AG04449 (cell line): ENCODE data around the gene SDK1.
"Not testable (repeated sequence)": the region's sequence is repeated elsewhere in the genome, so short reads cannot be mapped to it uniquely, and the experiment has no call there.

Experiments
- CTCF ChIA-PET: fragments of 350-600 bp; formaldehyde crosslinking; extraction: SDS; loops from one replicate; lab custom pipeline; 2021; ENCODE audit warnings: antibody characterized with exemption; lab: Yijun Ruan, JAX
- POLR2A ChIA-PET: fragments of 400-600, 350-600 bp; formaldehyde crosslinking; extraction: SDS; loops from one replicate; lab custom pipeline; 2020; ENCODE audit warnings: antibody characterized with exemption, inconsistent platforms; lab: Yijun Ruan, JAX
- DNase-seq: peaks from one replicate; pipeline ENCODE4 v3.0.0-alpha.2; 2010; ENCODE audit warnings: low read depth, low spot score
- H3K4me3 ChIP-seq: 2 replicates; pipeline ENCODE4 v1.5.1; 2011; ENCODE audit warnings: low read depth, mild to moderate bottlenecking, control low read depth, low read length
- CTCF ChIP-seq: IDR thresholded peaks from one replicate; pipeline ENCODE4 v1.5.1; 2011; ENCODE audit warnings: mild to moderate bottlenecking, moderate library complexity, low read length, control low read depth, inconsistent platforms; ENCODE audit not compliant: insufficient read depth; ENCODE audit errors: missing control alignments

Gene SDK1

GRCh38 chr7:4255336-4255735, 954.3 kb downstream of the SDK1 start:
- ChIA-PET POLR2A (no interaction called here), CTCF (no interaction called here)
- TF ChIP-seq CTCF, result no peak
- H3K4me3 ChIP-seq, result no peak overlapping the region
- DNase-seq, result no peak

- ChIA-PET CTCF (no interaction called here), POLR2A (no interaction called here)
- DNase-seq, result no peak
- no peak for TF ChIP-seq CTCF
- no peak overlapping the region for H3K4me3 ChIP-seq
Measured at GRCh38 chr7:4256286-4256685, 955.2 kb downstream of the SDK1 start.

GRCh38 chr7:4257146-4258111, 956.4 kb downstream of the SDK1 start:
- H3K4me3 ChIP-seq, result no peak overlapping the region
- ChIA-PET CTCF (no interaction called here), POLR2A (no interaction called here)
- no peak for TF ChIP-seq CTCF
- DNase-seq, result no peak

GRCh38 chr7:4260116-4260515, 959.1 kb downstream of the SDK1 start:
- H3K4me3 ChIP-seq, CTCF ChIA-PET, POLR2A ChIA-PET, DNase-seq: not testable (repeated sequence)

GRCh38 chr7:4260867-4261600, 960.0 kb downstream of the SDK1 start:
- POLR2A ChIA-PET, result no interaction called here
- CTCF ChIA-PET, result no interaction called here
- TF ChIP-seq CTCF, result no peak
- no peak overlapping the region for H3K4me3 ChIP-seq
- no peak for DNase-seq

GRCh38 chr7:4261601-4261960, 960.5 kb downstream of the SDK1 start:
- no peak for DNase-seq
- H3K4me3 ChIP-seq, result no peak overlapping the region
- ChIA-PET CTCF (no interaction called here), POLR2A (no interaction called here)
- TF ChIP-seq CTCF, result no peak

- H3K4me3 ChIP-seq, CTCF ChIA-PET, POLR2A ChIA-PET: not testable (repeated sequence)
Measured at GRCh38 chr7:4264206-4264605, 963.2 kb downstream of the SDK1 start.

More at GRCh38 chr7:4264206-4264605, 963.2 kb downstream of the SDK1 start:
- not testable (repeated sequence) for DNase-seq
